K562 (cell line): ENCODE measurements around the gene BCL2L12. TPM values are rescaled to one million over a fixed set of nuclear protein-coding genes. Genes with fewer than 3 reads are reported as not detected.

Source experiments
- ATF4 ChIP-seq: fragments of 450-650 bp; formaldehyde crosslinking; IDR thresholded peaks from 2 replicates; pipeline ENCODE4 v1.4.0; 2022; ENCODE audit warnings: mild to moderate bottlenecking, moderate library complexity
- BHLHE40 ChIP-seq: IDR thresholded peaks from 2 replicates; pipeline ENCODE4 v1.6.1; 2011; ENCODE audit warnings: low read length, improper control_type of control experiment
- EGR1 ChIP-seq: fragments of 450-650 bp; conservative IDR thresholded peaks from 2 replicates; pipeline ENCODE4 v1.6.1; 2017; ENCODE audit warnings: mild to moderate bottlenecking
- HDAC1 ChIP-seq, 2 experiments: fragments of 450-650 bp; IDR thresholded peaks; 2 replicates each; pipeline ENCODE4 v1.6.1; 2016 to 2017; ENCODE audit warnings: inconsistent platforms in 1 of 2, mild to moderate bottlenecking in 1 of 2, moderate library complexity in 1 of 2
- KLF6 ChIP-seq: fragments of 250-450 bp; sonication (Bioruptor Pico); IDR thresholded peaks from 2 replicates; pipeline ENCODE4 v1.4.0; 2020; ENCODE audit warnings: mild to moderate bottlenecking, moderate library complexity, borderline replicate concordance
- MCM7 ChIP-seq, 2 experiments: fragments of 450-650 bp; IDR thresholded peaks; 2 replicates each; pipeline ENCODE4 v1.6.1; 2016 to 2018
- MECOM ChIP-seq: fragments of 250-450 bp; sonication (Bioruptor Pico); IDR thresholded peaks from 2 replicates; pipeline ENCODE4 v1.8.0; 2022; ENCODE audit warnings: inconsistent platforms
- NONO ChIP-seq, 2 experiments: fragments of 200-400 bp in 1 of 2; fragments of 450-650 bp in 1 of 2; formaldehyde crosslinking in 1 of 2; IDR thresholded peaks; 2 replicates each; pipeline ENCODE4 v1.6.1; 2017; ENCODE audit warnings: low read depth in 2 of 2, mild to moderate bottlenecking in 2 of 2, moderate library complexity in 2 of 2, low read length in 1 of 2
- PHF21A ChIP-seq: fragments of 450-650 bp; IDR thresholded peaks from 2 replicates; pipeline ENCODE4 v1.6.1; 2017; ENCODE audit warnings: low read depth, borderline replicate concordance
- SAP30 ChIP-seq: fragments of 200-600 bp; sonication (generic); IDR thresholded peaks from 2 replicates; pipeline ENCODE4 v1.6.1; 2012; ENCODE audit warnings: borderline replicate concordance, low read depth, mild to moderate bottlenecking, moderate library complexity, low read length, control low read depth, inconsistent platforms; ENCODE audit not compliant: insufficient read depth, poor library complexity, severe bottlenecking
- VEZF1 ChIP-seq: fragments of 200-800 bp; sonication (Bioruptor generic); IDR thresholded peaks from 2 replicates; pipeline ENCODE4 v1.6.1; 2017; ENCODE audit warnings: missing genetic modification characterization, missing compliant biosample characterization
- ZBTB40 ChIP-seq, 2 experiments: fragments of 450-650 bp in 1 of 2; sonication (generic) in 1 of 2; formaldehyde crosslinking in 1 of 2; IDR thresholded peaks; 2 replicates each; pipeline versions ENCODE4 v1.7.1 to v1.9.0; 2016 to 2022; ENCODE audit warnings: inconsistent platforms in 1 of 2, mild to moderate bottlenecking in 1 of 2, missing genetic modification reagents in 1 of 2
- polyA plus RNA-seq, 8 experiments: library from polyadenylated mRNA; depleted of rRNA in 4 of 8; stranded (reverse) in 5 of 8; unstranded in 3 of 8; fragments of >200 nt; fragmentation: Nextera tagmentation in 2 of 8; fragmentation: Illumina TruSeq in 1 of 8; extraction: Ambion mirVana in 2 of 8; extraction: Trizol in 1 of 8; gene quantifications; 2 replicates each; pipeline versions ENCODE4 v1.2.1 to v1.2.3, GENCODE V29; 2011 to 2014; ENCODE audit warnings: inconsistent platforms in 1 of 8, missing spikeins in 1 of 8
- total RNA-seq, 7 experiments: library from RNA; depleted of rRNA in 6 of 7; stranded (reverse); fragments of >200 nt in 6 of 7; fragmentation: Illumina TruSeq in 2 of 7; extraction: Trizol in 2 of 7; gene quantifications; 2 replicates each; pipeline versions ENCODE4 v1.2.1 to v1.2.3, GENCODE V29; 2011 to 2021; ENCODE audit warnings: low replicate concordance in 1 of 7

The BCL2L12 gene
- total and polyA plus RNA-seq, 9 of the 15 experiments (the other 6 are each of a cell fraction or from before 2014, with no cell fraction given) = 7.4 to 263 (median 81.2) TPM

- TF ChIP-seq PHF21A (no peak), NONO (IDR thresholded peaks at IDR 0.05; ENCODE audit: low read depth in 2 of 2, low read length in 1 of 2) (peak in 1 of 2 experiments; percentile 82; a peak in 1 of 4 replicates), HDAC1 (IDR thresholded peaks at IDR 0.05) (peak in 1 of 2 experiments; percentile 89; a peak in 2 of 4 replicates), EGR1 (peak; percentile 53), SAP30 (no peak), MECOM (CRISPR knock-in tag) (no peak), KLF6 (CRISPR knock-in tag) (no peak), ZBTB40 (IDR thresholded peaks at IDR 0.05) (peak; percentile 99), ZBTB40 (CRISPR knock-in tag; IDR thresholded peaks at IDR 0.05) (peak; percentile 97), MCM7 (IDR thresholded peaks at IDR 0.05) (no peak), ATF4 (no peak), BHLHE40 (no peak; the same call in 1 of the 2 replicates), VEZF1 (CRISPR knock-in tag) (peak; percentile 73)
These were observed at the start of gene BCL2L12, which contains the start of gene IRF3 (continued) for GRCh38 chr19:49665351-49666119.
